SK-N-MC (cell line): Measurements from ENCODE around the gene SZT2.
"Not testable (repeated sequence)": the region's sequence is repeated elsewhere in the genome, so short reads cannot be mapped to it uniquely, and the experiment has no call there.

Experiments
- DNase-seq: peaks from one replicate; pipeline ENCODE4 v3.0.0-alpha.2; 2011; ENCODE audit warnings: low read depth, low spot score
- H3K27ac ChIP-seq: fragments of 200-600 bp; sonication (generic); 2 replicates; pipeline ENCODE4 v1.5.1; 2016; ENCODE audit warnings: mixed run types
- H3K36me3 ChIP-seq: fragments of 200-600 bp; sonication (generic); 2 replicates; pipeline ENCODE4 v1.6.1; 2017; ENCODE audit warnings: antibody characterized with exemption, low read length, mixed read lengths; ENCODE audit not compliant: insufficient read depth
- H3K4me3 ChIP-seq: fragments of 200-600 bp; sonication (generic); 2 replicates; pipeline ENCODE4 v1.5.1; 2016
- H3K9ac ChIP-seq: fragments of 200-600 bp; sonication (generic); 2 replicates; pipeline ENCODE4 v1.8.0; 2017; ENCODE audit warnings: mixed run types, mixed read lengths; ENCODE audit not compliant: insufficient read length
- H3K9me3 ChIP-seq: fragments of 200-600 bp; sonication (generic); 2 replicates; pipeline ENCODE4 v1.6.1; 2017; ENCODE audit warnings: low read depth, mild to moderate bottlenecking, antibody characterized with exemption, low read length, moderate library complexity, mixed read lengths
- EZH2 ChIP-seq: fragments of 200-600 bp; sonication (generic); IDR thresholded peaks from one replicate; pipeline ENCODE4 v1.6.1; 2017; ENCODE audit warnings: antibody characterized with exemption
- FOXP2 ChIP-seq: optimal IDR thresholded peaks from 2 replicates; pipeline ENCODE3; 2011; ENCODE audit warnings: mild to moderate bottlenecking, moderate library complexity; ENCODE audit not compliant: insufficient read depth; ENCODE audit errors: extremely low read length, control extremely low read depth
- POLR2AphosphoS5 ChIP-seq: IDR thresholded peaks from 2 replicates; pipeline ENCODE4 v1.6.1; 2012; ENCODE audit warnings: mild to moderate bottlenecking, low read depth, low read length, borderline replicate concordance

SZT2 gene

GRCh38 chr1:43366601-43367025 lies 23.1 kb upstream of the SZT2 start:
- peaks cover 34% of the 10 kb centered on the region for H3K36me3 ChIP-seq
- no peak overlapping the region for H3K27ac ChIP-seq
- no peak for DNase-seq
- peak overlapping the region; percentile 95 for H3K4me3 ChIP-seq
- no peaks in the 10 kb centered on the region for H3K9me3 ChIP-seq
- TF ChIP-seq POLR2AphosphoS5 (no peak), FOXP2 (no peak), EZH2 (no peak)
- no peak overlapping the region for H3K9ac ChIP-seq

GRCh38 chr1:43367026-43367903 lies 22.4 kb upstream of the SZT2 start:
- H3K9me3 ChIP-seq = no peaks in the 10 kb centered on the region
- no peak for TF ChIP-seq EZH2
- TF ChIP-seq FOXP2 = no peak
- TF ChIP-seq POLR2AphosphoS5 = no peak
- no peak overlapping the region for H3K27ac ChIP-seq
- H3K9ac ChIP-seq = peak overlapping the region; percentile 63
- H3K36me3 ChIP-seq = peaks cover 27% of the 10 kb centered on the region
- DNase-seq = no peak
- peak overlapping the region; percentile 95 for H3K4me3 ChIP-seq

- Histone ChIP-seq H3K36me3 (peaks cover 19% of the 10 kb centered on the region), H3K9ac (peak within 1 kb of the TSS; percentile 84), H3K27ac (peak within 1 kb of the TSS; percentile 27; the same call in 1 of the 2 replicates), H3K9me3 (no peaks in the 10 kb centered on the region), H3K4me3 (peak within 1 kb of the TSS; percentile 95)
- no peak for DNase-seq
- TF ChIP-seq FOXP2 (no peak), POLR2AphosphoS5 (peak; percentile 84), EZH2 (no peak)
These were observed 21.6 kb upstream of the SZT2 start, which contains the start of gene ELOVL1 for GRCh38 chr1:43367904-43368645. Gene ELOVL1, minus strand, starts transcription at chr1:43368011. Its CDS starts 2,402 bp downstream, at chr1:43365609.

- Histone ChIP-seq H3K27ac (peak overlapping the region; percentile 27; the same call in 1 of the 2 replicates), H3K9ac (peak overlapping the region; percentile 84), H3K4me3 (peak overlapping the region; percentile 95), H3K9me3 (no peaks in the 10 kb centered on the region), H3K36me3 (peaks cover 14% of the 10 kb centered on the region; the same call in 1 of the 2 replicates)
- TF ChIP-seq EZH2 = no peak
- TF ChIP-seq FOXP2 = no peak
- TF ChIP-seq POLR2AphosphoS5 = no peak
- no peak for DNase-seq
These were observed 21.1 kb upstream of the SZT2 start for GRCh38 chr1:43368646-43369020.

GRCh38 chr1:43369779-43370178 lies 19.9 kb upstream of the SZT2 start:
- DNase-seq, H3K9ac ChIP-seq, H3K36me3 ChIP-seq, H3K4me3 ChIP-seq, H3K27ac ChIP-seq, H3K9me3 ChIP-seq: not testable (repeated sequence)

- Histone ChIP-seq H3K9ac (no peak overlapping the region), H3K27ac (no peak overlapping the region), H3K9me3 (no peaks in the 10 kb centered on the region), H3K4me3 (no peak overlapping the region), H3K36me3 (no peaks in the 10 kb centered on the region)
- no peak for DNase-seq
- no peak for TF ChIP-seq EZH2
- no peak for TF ChIP-seq POLR2AphosphoS5
- TF ChIP-seq FOXP2 = no peak
These were observed 19.1 kb upstream of the SZT2 start for GRCh38 chr1:43370564-43370963.

- Histone ChIP-seq H3K9ac (no peak overlapping the region), H3K36me3 (no peaks in the 10 kb centered on the region), H3K9me3 (no peaks in the 10 kb centered on the region), H3K27ac (no peak overlapping the region), H3K4me3 (no peak overlapping the region)
- TF ChIP-seq POLR2AphosphoS5 = no peak
- no peak for TF ChIP-seq EZH2
- no peak for TF ChIP-seq FOXP2
- no peak for DNase-seq
These were observed 17.5 kb upstream of the SZT2 start for GRCh38 chr1:43372172-43372571.

- Histone ChIP-seq H3K27ac (no peak overlapping the region), H3K4me3 (no peak overlapping the region), H3K36me3 (no peaks in the 10 kb centered on the region), H3K9ac (no peak overlapping the region), H3K9me3 (no peaks in the 10 kb centered on the region)
- no peak for TF ChIP-seq EZH2
- no peak for TF ChIP-seq POLR2AphosphoS5
- TF ChIP-seq FOXP2 = no peak
- DNase-seq = no peak
These were observed 16.4 kb upstream of the SZT2 start for GRCh38 chr1:43373066-43373940.
